ENCODE results near the gene ZNF358. TPM values are rescaled to one million over a fixed set of nuclear protein-coding genes. Genes with fewer than 3 reads are reported as not detected.

ZNF358 gene
- total and polyA plus RNA-seq, 2 donors (not counting 3 experiments of a cell fraction or from before 2014, with no cell fraction given), result 51.2 to 83.2 TPM

DNA sequence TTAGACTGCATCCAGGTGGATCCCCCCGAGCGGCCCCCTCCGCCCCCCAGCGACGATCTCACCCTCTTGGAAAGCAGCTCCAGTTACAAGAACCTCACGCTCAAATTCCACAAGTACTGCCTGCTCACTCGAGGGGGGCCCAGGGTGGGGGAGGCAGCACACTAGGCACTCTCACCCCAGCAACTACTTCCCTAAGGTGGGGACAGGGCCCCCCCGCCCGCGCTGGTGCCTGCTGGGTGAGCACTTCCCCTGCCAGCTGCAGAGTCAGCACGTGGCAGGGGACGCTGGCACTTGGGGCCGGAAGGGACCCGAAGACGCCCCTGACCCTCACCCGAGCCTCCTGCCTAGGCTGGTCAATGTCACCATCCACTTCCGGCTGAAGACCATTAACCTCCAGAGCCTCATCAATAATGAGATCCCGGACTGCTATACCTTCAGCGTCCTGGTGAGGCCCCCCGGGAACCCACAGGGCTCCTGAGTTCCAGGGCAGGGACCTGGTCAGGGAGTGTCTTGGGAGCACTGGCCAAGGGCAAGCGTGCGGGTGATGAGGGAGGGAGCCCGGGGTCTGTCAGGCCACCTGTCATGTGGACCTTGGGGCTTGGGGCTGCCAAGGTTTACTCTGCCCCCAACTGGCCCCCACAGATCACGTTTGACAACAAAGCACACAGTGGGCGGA lies 11.8 kb downstream of the ZNF358 start:
- POLR2A ChIA-PET, result no interaction called here
- H3K4me2 ChIP-seq (ENCODE audit: insufficient read depth, low read length), result no peak overlapping the region
- H3K4me3 ChIP-seq (replicated peaks in 1 of 3; ENCODE audit: insufficient read depth in 1 of 3, low read depth in 1 of 3, low read length in 3 of 3), result no peak overlapping the region
- H2AFZ ChIP-seq (ENCODE audit: low read depth, low read length), result no peak overlapping the region
- H3K27me3 ChIP-seq (ENCODE audit: control insufficient read depth in 2 of 2, insufficient read depth in 2 of 2, low read length in 2 of 2), result no peaks in the 10 kb centered on the region
- no peaks in the 10 kb centered on the region for H3K9me3 ChIP-seq (replicated peaks; ENCODE audit: control insufficient read depth, insufficient read depth, low read length)
- H3K36me3 ChIP-seq (ENCODE audit: control insufficient read depth in 2 of 2, extremely low read depth in 1 of 2, insufficient read depth in 2 of 2, low read length in 2 of 2), result peaks cover 3 to 11% of the 10 kb centered on the region in 2 experiments
- H3K79me2 ChIP-seq (ENCODE audit: control insufficient read depth, insufficient read depth, low read length), result peaks cover 8% of the 10 kb centered on the region
- CTCF ChIA-PET, result no interaction called here
- intact Hi-C loops (cut with micrococcal nuclease) (no loop called here), dilution Hi-C loops (cut with MboI; ENCODE audit: extremely low pct_ligation_motif_present, low sequenced_read_pairs) (no loop called here)
- FAIRE-seq (no peak), DNase-seq (ENCODE audit: low read depth, low spot score) (no peak)
- peak overlapping the region; percentile 6 for H3K27ac ChIP-seq (ENCODE audit: insufficient read depth, low read depth, low read length)
- no peak overlapping the region for H3K9ac ChIP-seq (replicated peaks; ENCODE audit: extremely low read depth, insufficient read depth, low read length)
- H3K4me1 ChIP-seq (ENCODE audit: control insufficient read depth, extremely low read depth, insufficient read depth, low read length), result peaks cover 11% of the 10 kb centered on the region
- no peaks in the 10 kb centered on the region for H3K9me1 ChIP-seq (replicated peaks; ENCODE audit: control insufficient read depth, extremely low read depth, insufficient read depth, low read length)
- H4K20me1 ChIP-seq (replicated peaks; ENCODE audit: control insufficient read depth, extremely low read depth, insufficient read depth, low read length), result no peaks in the 10 kb centered on the region
- no TSS peak for BruUV-seq (replicated peaks)
- TF ChIP-seq JUN (IDR thresholded peaks at IDR 0.05; ENCODE audit: borderline replicate concordance, insufficient read depth, insufficient read length, low read depth) (no peak), POLR2AphosphoS5 (IDR thresholded peaks at IDR 0.05; ENCODE audit: insufficient read depth, low read depth, low read length) (no peak), FOS (IDR thresholded peaks at IDR 0.05; ENCODE audit: borderline replicate concordance, insufficient read depth, low read length) (no peak), POLR2A (IDR thresholded peaks at IDR 0.05; ENCODE audit: low read depth, low read length) (no peak), GATA2 (IDR thresholded peaks at IDR 0.05; ENCODE audit: insufficient read depth, insufficient read length, low read depth, low read length) (no peak), EZH2 (IDR thresholded peaks at IDR 0.05; ENCODE audit: borderline replicate concordance, low read depth, low read length, severe bottlenecking) (no peak), MYC (IDR thresholded peaks at IDR 0.05; ENCODE audit: low read depth, low read length) (no peak)
- TF ChIP-seq, protein P1, sequence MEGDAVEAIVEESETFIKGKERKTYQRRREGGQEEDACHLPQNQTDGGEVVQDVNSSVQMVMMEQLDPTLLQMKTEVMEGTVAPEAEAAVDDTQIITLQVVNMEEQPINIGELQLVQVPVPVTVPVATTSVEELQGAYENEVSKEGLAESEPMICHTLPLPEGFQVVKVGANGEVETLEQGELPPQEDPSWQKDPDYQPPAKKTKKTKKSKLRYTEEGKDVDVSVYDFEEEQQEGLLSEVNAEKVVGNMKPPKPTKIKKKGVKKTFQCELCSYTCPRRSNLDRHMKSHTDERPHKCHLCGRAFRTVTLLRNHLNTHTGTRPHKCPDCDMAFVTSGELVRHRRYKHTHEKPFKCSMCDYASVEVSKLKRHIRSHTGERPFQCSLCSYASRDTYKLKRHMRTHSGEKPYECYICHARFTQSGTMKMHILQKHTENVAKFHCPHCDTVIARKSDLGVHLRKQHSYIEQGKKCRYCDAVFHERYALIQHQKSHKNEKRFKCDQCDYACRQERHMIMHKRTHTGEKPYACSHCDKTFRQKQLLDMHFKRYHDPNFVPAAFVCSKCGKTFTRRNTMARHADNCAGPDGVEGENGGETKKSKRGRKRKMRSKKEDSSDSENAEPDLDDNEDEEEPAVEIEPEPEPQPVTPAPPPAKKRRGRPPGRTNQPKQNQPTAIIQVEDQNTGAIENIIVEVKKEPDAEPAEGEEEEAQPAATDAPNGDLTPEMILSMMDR (IDR thresholded peaks at IDR 0.05; ENCODE audit: extremely low read depth in 1 of 2, insufficient read depth in 1 of 2, low read depth in 1 of 2, low read length in 2 of 2), result no peak
- TF ChIP-seq, protein P2, sequence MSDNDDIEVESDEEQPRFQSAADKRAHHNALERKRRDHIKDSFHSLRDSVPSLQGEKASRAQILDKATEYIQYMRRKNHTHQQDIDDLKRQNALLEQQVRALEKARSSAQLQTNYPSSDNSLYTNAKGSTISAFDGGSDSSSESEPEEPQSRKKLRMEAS (IDR thresholded peaks at IDR 0.05; ENCODE audit: insufficient read depth, insufficient read length), result no peak
